GOT3 (cell line): ENCODE data around the gene COBL.

Source experiments
- DNase-seq: peaks from one replicate; lab custom pipeline; 2025; ENCODE audit warnings: mixed read lengths; lab: John Stamatoyannopoulos, UW

COBL gene

GRCh38 chr7:51253157-51253556 lies 63.5 kb downstream of the COBL start:
- no peak for DNase-seq

GRCh38 chr7:51251290-51251689 lies 65.3 kb downstream of the COBL start:
- DNase-seq: no peak

- no peak for DNase-seq
These were observed 66.1 kb downstream of the COBL start for GRCh38 chr7:51250512-51250911.

DNA sequence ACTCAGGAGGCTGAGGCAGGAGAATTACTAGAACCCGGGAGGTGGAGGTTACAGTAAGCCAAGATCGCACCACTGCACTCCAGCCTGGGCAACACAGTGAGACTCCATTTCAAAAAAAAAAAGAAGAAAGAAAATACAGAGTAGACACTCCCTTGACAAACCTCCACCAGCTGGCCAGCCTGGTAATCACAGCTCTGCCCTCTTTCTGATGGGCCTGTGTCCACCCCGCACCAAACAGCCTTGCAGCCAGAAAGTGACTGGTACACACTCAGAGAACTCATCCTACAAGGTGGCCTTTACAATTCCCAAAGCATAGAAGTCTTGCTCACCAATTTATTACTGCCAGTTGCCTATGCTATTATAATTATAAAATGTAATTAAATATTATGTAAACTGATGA lies 66.6 kb downstream of the COBL start:
- no peak for DNase-seq

DNA sequence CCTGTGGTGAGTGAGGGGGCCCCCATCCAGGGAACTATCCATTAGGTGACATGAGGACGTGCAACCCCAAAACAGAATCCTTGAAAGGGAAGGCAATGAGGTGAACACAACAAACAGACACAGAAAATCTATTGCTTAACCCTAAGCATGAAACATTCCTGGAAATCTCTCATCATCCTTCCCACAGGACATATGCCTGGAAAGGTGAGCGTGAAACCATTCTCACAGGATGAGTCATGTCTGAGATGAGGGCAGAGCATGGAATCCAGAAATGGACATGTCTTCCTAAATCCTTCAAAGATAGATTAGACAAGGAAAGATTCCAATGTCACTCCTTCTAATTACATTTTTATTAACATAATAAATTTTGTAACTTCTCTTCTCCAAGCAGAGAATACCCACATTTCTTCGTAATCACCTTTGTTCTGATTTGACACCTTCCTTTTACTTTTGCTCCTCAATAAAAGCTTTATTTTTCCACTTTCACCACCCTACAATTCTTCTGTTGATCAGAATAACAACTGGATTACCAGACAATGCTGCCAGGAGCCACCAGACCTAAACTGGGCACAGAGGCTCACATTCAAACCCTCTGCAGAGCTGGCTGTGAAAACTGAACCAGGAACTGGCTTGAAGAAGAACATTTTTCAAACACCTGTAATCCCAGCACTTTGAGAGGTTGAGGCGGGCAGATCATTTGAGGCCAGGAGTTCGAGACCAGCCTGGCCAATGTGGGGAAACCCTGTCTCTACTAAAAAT lies 67.2 kb downstream of the COBL start:
- DNase-seq: no peak

DNA sequence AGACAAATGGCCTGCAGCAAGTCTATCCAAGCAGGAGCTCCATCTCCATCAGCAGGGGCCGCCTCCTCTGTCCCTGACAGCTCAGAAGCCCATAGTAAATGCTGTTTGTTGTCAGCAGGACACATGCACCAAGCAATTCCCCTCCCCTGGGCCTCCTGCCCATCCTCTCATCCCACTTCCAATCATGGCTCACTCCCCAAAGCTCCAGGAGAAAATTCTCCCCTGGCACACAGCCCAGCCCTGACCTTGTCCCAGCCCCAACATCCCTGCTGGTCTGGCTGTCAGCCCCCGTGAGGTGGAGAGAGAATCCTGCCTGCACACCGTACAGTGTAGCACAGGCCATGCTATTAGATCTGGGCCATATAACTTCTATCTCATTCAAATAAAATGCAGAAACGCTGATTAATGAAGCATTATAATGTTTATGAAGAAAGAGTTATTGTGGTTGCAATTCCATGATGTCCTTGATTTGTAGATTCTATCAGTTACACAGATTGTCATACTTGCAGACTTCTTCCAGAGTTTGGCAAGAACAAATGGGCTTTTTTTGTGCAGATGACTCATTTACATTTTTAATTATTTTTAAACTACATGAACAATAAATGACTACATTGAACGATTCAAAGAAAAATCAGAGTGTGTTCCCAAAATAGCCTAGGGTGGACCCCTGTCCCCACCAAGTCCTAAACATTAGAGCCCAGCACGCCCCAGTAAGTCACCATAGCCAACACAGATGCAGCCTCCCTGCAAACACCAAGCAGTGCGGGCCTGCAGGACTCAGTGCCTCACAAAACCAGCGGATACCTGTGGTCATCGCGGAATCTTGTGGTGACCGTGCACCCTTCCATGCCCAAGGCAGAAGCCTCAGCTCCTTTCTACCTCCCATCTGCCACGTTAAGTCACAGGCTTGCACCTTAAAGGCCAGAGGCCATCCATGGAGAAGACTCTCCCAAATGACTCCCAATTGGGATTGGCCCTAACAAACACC lies 70.1 kb downstream of the COBL start:
- no peak for DNase-seq

DNA sequence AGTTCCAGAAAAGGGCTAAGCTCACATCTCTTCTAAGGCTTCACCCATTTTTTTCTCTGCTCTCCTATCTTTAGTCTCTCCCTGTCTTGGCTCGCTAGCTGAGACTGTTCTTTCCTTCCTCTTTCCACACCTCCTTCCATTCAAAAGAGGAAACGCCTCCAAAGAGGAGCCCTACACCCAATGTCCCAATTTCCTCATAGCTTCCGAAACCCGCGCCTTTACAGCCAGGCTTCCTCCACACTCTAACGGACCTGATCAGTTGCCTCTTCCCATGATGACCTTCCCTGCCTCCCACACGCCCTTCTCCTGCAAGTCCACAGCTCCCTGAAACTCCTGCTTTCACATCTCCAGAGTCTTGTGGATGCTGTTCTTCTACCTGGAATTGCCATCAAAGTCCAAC lies 71.7 kb downstream of the COBL start:
- DNase-seq: no peak

GRCh38 chr7:51244053-51244452 lies 72.6 kb downstream of the COBL start:
- DNase-seq: no peak

- no peak for DNase-seq
These were observed 73.0 kb downstream of the COBL start for GRCh38 chr7:51243631-51244030.

DNA sequence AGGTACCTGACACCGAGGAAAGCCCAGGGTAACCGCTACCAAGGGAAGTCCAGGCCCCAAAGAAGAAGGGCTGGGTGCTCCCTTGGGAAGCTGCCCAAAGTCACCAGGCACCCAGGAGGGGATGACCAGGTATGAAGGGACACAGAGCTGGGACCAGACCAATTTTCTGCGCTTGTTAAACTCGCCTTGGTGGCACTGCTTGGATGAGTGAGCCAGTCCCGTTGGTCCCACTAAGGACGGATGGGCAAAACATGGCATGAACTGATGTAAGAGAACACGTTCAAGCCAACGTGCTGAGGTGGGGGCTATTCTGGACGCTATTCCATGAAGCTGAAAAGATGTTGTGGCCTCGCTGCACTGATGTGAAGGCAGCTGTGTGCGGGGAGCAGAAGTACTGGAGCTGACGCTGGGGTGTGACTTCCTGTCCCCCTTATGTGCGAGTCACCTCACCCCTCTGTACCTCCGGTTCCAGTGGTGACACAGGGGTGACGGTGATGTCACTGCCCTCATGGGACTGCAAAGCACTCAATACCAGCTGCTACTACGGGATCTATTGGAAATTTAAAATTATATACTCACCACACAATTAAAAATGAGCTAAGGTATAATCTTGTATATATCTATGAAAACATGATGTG lies 73.6 kb downstream of the COBL start:
- DNase-seq: no peak

DNA sequence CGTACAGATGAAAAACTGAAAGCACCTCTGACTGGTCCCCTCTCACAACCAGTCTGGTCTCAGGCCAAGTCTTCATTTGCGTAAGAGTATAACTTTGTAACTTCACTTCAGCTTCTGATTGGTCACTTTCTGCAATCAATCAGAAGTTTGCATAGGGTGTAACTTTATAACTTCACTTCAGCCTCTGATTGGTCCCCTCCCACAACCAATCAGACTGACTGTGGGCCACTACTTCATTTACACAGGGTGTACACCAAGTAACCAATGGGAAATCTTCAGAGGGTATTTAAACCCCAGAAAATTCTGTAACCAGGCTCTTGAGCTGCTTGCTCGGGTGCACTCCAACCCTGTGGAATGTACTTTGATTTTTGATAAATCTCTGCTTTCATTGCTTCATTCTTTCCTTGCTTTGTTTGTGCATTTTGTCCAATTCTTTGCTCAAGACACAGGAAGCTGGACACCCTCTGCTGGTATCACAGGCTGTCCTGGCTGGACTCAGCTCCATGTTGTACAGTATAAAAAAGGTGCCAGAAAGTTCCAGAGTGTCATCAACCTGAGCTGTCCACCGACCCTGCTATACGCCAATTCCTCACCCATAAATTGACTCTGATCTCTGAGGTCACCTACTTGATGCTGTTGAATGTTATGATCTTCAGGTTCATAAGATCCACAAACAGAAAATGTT lies 74.5 kb downstream of the COBL start:
- no peak for DNase-seq

- DNase-seq: no peak
These were observed 75.7 kb downstream of the COBL start for GRCh38 chr7:51240868-51241267.

DNA sequence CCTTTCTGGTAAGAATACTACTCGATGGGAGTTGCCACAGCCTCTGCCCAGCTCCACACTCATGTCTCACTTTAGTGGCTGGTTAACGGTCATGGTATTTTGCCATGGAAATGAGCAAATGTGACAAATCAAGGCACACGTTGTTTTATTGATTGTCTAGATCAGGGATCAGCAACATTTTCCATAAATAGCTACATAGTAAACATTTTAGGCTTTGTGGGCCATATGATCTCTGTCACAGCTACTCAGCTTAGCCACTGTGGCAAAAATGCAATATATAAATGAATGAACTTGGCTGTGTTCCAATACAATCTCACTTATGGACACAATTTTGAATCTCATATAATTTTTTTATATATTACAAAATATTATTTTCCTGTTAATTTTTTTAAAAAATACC lies 76.9 kb downstream of the COBL start:
- DNase-seq: no peak

DNA sequence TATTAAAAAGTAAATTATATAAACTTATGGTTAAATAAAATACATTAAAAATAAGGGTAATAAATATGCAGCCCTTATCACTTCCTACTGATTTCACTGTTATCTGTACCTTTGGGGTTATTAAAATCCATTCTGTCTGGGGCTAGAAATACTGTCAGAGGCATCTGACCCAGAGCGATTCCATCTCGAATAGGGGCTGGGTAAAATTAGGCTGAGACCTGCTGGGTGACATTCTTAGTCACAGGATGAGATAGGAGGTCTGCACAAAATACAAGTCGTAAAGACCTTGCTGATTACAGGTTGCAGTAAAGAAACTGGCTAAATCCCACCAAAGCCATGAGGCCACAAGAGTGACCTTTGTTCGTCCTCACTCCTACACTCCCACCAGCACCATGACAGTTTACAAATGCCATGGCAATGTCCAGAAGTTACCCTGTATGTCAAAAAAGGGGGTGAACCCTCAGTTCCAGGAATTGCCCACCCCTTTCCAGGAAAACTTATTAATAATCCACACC lies 77.6 kb downstream of the COBL start:
- no peak for DNase-seq

GRCh38 chr7:51237446-51238133 lies 79.0 kb downstream of the COBL start:
- DNase-seq: no peak

GRCh38 chr7:51236470-51237132 lies 80.0 kb downstream of the COBL start:
- no peak for DNase-seq

DNA sequence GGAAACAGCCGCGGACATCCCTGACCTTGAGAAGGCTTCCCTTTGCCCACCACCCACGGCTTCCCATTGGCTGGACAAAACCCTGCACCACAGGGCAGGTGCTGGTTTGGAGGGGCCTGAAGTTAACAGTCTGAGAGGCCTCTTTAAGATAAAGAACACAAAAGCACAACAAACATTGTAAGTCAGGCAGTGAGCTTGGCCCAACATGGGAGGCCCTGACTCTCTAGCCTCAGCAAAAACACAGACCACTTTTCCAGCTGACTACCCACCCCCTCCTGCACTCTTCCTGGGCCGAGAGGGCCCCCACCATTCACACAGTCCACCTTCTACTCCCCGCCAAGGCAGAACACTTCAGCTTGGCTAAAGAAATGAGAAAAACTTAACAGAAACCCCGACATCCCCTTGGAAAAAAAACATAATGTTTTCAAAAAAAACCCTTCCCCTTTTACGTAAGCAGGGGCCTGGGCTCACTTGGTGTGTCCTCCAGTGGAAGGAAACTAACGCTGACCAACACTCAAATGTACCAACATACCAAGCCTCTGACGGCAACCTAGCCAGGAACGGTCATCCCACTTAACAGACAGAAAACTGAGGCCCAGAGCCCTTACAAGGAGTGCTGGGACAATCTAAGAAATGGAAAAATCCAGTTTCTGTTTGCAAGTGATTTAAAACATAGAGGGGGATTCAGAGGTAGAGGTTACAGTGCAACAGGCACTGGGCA lies 80.9 kb downstream of the COBL start:
- DNase-seq: no peak

GRCh38 chr7:51234609-51235308 lies 81.8 kb downstream of the COBL start:
- DNase-seq: no peak

DNA sequence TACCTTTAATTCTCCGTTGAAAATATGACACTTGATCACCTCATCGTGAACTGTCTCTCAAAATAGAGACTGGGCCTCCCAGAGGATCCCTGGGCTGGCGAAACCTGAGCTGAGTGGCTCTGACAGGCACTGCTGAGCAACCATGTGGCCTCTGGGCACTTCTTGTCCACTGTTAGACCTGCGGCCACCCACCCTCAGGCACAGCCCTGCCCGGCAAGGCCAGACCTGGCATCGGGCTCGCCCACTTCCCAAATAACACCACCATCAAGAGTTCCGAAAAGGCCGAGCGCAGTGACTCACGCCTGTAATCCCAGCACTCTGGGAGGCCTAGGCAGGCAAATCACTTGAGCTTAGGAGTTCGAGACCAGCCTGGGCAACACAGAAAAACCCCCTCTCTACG lies 82.5 kb downstream of the COBL start:
- DNase-seq: no peak
